WTC11 (cell line): Measurements from ENCODE around the gene TMEM238. TPM values are rescaled to one million over a fixed set of nuclear protein-coding genes. Genes with fewer than 3 reads are reported as not detected.
A peak's percentile ranks its signal among the peaks of the same experiment; 100 is the strongest.

Experiments
- ATAC-seq: fragments of 200-7000 bp; cut with Tn5 transposase; 2 replicates; pipeline ENCODE4 v1.10.0; 2021; ENCODE audit warnings: mild to moderate bottlenecking, moderate library complexity
- CTCF ChIA-PET: fragments of 300-600 bp; sonication (Branson Sonifier 250); formaldehyde crosslinking; loops from one replicate; lab custom pipeline; 2021; ENCODE audit warnings: antibody characterized with exemption; lab: Charles Lee
- POLR2A ChIA-PET: fragments of 350-600 bp; sonication (Branson Sonifier 250); formaldehyde crosslinking; loops from one replicate; lab custom pipeline; 2021; ENCODE audit warnings: antibody characterized with exemption; lab: Charles Lee
- DNase-seq: peaks from one replicate; pipeline ENCODE4 v3.0.0; 2021; ENCODE audit warnings: low spot score
- H3K27ac Mint-ChIP-seq: 2 replicates; pipeline ENCODE4 v1.8.0; 2021; ENCODE audit warnings: mixed read lengths
- H3K27me3 Mint-ChIP-seq: 2 replicates; pipeline ENCODE4 v1.8.0; 2021; ENCODE audit warnings: low read depth, mild to moderate bottlenecking, moderate library complexity, mixed read lengths
- H3K36me3 Mint-ChIP-seq: 2 replicates; pipeline ENCODE4 v1.8.0; 2021; ENCODE audit warnings: mixed read lengths
- H3K4me1 Mint-ChIP-seq: 2 replicates; pipeline ENCODE4 v1.8.0; 2022; ENCODE audit warnings: mixed read lengths
- H3K4me3 Mint-ChIP-seq: 2 replicates; pipeline ENCODE4 v1.8.0; 2021; ENCODE audit warnings: mild to moderate bottlenecking, moderate library complexity, mixed read lengths
- H3K9me3 Mint-ChIP-seq: 2 replicates; pipeline ENCODE4 v1.8.0; 2021; ENCODE audit warnings: mixed read lengths
- CREM ChIP-seq: sonication (generic); formaldehyde crosslinking; IDR thresholded peaks from 2 replicates; pipeline ENCODE4 v1.8.1; 2022; ENCODE audit warnings: mild to moderate bottlenecking, missing genetic modification reagents, moderate library complexity
- FOXK1 ChIP-seq: sonication (generic); formaldehyde crosslinking; IDR thresholded peaks from 2 replicates; pipeline ENCODE4 v1.8.0; 2022; ENCODE audit warnings: mild to moderate bottlenecking, moderate library complexity, missing genetic modification reagents
- MXD4 ChIP-seq: fragments of 250-450 bp; sonication (Bioruptor Pico); IDR thresholded peaks from 2 replicates; pipeline ENCODE4 v1.8.0; 2021; ENCODE audit warnings: mild to moderate bottlenecking, moderate library complexity, borderline replicate concordance
- MYBL2 ChIP-seq: sonication (generic); formaldehyde crosslinking; IDR thresholded peaks from 2 replicates; pipeline ENCODE4 v1.8.1; 2023; ENCODE audit warnings: mild to moderate bottlenecking, moderate library complexity, missing genetic modification reagents
- NFYB ChIP-seq: sonication (generic); formaldehyde crosslinking; conservative IDR thresholded peaks from 2 replicates; pipeline ENCODE4 v1.8.0; 2022; ENCODE audit warnings: low read depth, missing genetic modification reagents
- NR2C2 ChIP-seq: sonication (generic); formaldehyde crosslinking; IDR thresholded peaks from 2 replicates; pipeline ENCODE4 v1.8.0; 2022; ENCODE audit warnings: mild to moderate bottlenecking, missing genetic modification reagents
- SP1 ChIP-seq: sonication (generic); formaldehyde crosslinking; conservative IDR thresholded peaks from 2 replicates; pipeline ENCODE4 v1.8.1; 2022; ENCODE audit warnings: missing genetic modification reagents
- ZNF138 ChIP-seq: sonication (generic); formaldehyde crosslinking; conservative IDR thresholded peaks from 2 replicates; pipeline ENCODE4 v1.8.1; 2022; ENCODE audit warnings: mild to moderate bottlenecking, moderate library complexity, missing genetic modification reagents
- total RNA-seq: library from RNA; stranded (reverse); gene quantifications from 3 replicates; pipeline ENCODE4 v1.2.3, GENCODE V29; 2021
- TF ChIP-seq, protein P1 (sequence below): sonication (generic); formaldehyde crosslinking; IDR thresholded peaks from 2 replicates; pipeline ENCODE4 v1.8.0; 2022; ENCODE audit warnings: mild to moderate bottlenecking, missing genetic modification reagents
- TF ChIP-seq, protein P2 (sequence below): sonication (generic); formaldehyde crosslinking; IDR thresholded peaks from 2 replicates; pipeline ENCODE4 v1.8.0; 2023; ENCODE audit warnings: missing genetic modification reagents, mild to moderate bottlenecking, borderline replicate concordance
- TF ChIP-seq, protein P3 (sequence below): sonication (generic); formaldehyde crosslinking; conservative IDR thresholded peaks from 2 replicates; pipeline ENCODE4 v1.8.1; 2023; ENCODE audit warnings: mild to moderate bottlenecking, low read depth, missing genetic modification reagents, moderate library complexity
- TF ChIP-seq, protein P4 (sequence below): sonication (generic); formaldehyde crosslinking; IDR thresholded peaks from 2 replicates; pipeline ENCODE4 v1.8.0; 2022; ENCODE audit warnings: missing genetic modification reagents
- TF ChIP-seq, protein P5 (sequence below): sonication (generic); formaldehyde crosslinking; IDR thresholded peaks from 2 replicates; pipeline ENCODE4 v1.8.1; 2022; ENCODE audit warnings: mild to moderate bottlenecking, moderate library complexity, missing genetic modification reagents
- TF ChIP-seq, protein P6 (sequence below): sonication (generic); formaldehyde crosslinking; IDR thresholded peaks from 2 replicates; pipeline ENCODE4 v1.8.0; 2022; ENCODE audit warnings: mild to moderate bottlenecking, missing genetic modification reagents

Gene TMEM238
- total RNA-seq, 1 experiment from 2014 or later: 8.3 TPM

DNA sequence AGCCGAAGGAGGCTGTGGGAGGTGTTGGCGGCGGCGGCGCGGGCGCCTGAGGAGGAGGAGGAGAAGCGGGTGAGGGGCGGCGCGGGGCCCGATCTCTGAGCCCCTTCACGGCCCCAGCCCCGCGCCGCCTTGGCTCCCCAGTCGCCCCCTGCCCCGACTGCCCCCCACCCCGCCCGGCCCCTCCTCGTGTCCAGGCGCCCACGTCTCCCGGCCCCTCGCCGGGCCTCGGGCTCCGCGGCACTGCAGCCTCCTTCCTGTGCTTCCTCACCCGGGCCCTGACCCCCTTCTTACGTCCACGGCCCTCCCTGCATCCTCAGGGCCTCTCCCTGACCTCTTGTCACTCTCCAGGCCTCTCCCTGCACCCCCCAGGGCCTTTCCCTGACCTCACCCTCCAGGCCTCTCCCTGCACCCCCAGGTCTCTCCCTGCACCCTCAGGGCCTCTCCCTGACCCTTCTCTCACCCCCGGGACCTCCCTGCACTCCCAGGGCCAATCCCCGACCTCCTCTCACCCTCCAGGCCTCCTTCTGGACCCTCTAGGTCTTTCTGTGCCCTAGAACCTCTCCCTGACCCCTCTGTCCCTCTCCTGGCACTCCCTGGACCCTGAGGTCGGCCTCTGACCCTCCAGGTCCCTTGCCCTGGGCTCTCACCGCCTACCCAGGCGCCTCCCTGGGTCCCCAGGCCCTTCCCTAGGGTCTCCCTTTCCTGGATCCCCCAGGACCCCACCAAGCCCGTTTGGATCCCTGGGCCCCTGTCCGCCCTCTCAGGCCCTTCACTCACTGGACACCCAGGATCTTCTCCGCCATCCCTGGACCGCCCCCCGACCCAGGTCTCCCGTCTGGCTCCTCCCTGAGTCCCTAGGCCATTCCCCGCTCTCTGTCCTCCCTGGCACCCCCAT lies 44.0 kb downstream of the TMEM238 start:
- TF ChIP-seq, protein P1, sequence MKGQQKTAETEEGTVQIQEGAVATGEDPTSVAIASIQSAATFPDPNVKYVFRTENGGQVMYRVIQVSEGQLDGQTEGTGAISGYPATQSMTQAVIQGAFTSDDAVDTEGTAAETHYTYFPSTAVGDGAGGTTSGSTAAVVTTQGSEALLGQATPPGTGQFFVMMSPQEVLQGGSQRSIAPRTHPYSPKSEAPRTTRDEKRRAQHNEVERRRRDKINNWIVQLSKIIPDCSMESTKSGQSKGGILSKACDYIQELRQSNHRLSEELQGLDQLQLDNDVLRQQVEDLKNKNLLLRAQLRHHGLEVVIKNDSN (CRISPR knock-in tag): 0 out of 2 replicates have a peak, but pooled peaks have one; percentile 18
- no peak for TF ChIP-seq NR2C2 (CRISPR knock-in tag)
- no peak for DNase-seq
- H3K27me3 Mint-ChIP-seq: peaks cover 24% of the 10 kb centered on the region
- peaks cover 18% of the 10 kb centered on the region for H3K4me1 Mint-ChIP-seq
- ATAC-seq: no peak
- POLR2A ChIA-PET: interaction anchor here (0.6 to 2.1 kb wide), 26 partner anchors 9 to 1359 kb away, joined by 3 to 28 read pairs (median 4); partner anchors contain the start of genes COX6B2, FIZ1, HSPBP1 and ISOC2
- H3K36me3 Mint-ChIP-seq: peaks cover 28% of the 10 kb centered on the region
- H3K4me3 Mint-ChIP-seq: peak overlapping the region; percentile 83
- no peaks in the 10 kb centered on the region for H3K9me3 Mint-ChIP-seq
- H3K27ac Mint-ChIP-seq: peak overlapping the region; percentile 91
- CTCF ChIA-PET: interaction anchor here (0.6 to 2.4 kb wide), 34 partner anchors 9 to 1322 kb away, joined by 3 to 35 read pairs (median 4); partner anchors contain the start of genes COX6B2, DNAAF3, HSPBP1 and PPP1R12C

DNA sequence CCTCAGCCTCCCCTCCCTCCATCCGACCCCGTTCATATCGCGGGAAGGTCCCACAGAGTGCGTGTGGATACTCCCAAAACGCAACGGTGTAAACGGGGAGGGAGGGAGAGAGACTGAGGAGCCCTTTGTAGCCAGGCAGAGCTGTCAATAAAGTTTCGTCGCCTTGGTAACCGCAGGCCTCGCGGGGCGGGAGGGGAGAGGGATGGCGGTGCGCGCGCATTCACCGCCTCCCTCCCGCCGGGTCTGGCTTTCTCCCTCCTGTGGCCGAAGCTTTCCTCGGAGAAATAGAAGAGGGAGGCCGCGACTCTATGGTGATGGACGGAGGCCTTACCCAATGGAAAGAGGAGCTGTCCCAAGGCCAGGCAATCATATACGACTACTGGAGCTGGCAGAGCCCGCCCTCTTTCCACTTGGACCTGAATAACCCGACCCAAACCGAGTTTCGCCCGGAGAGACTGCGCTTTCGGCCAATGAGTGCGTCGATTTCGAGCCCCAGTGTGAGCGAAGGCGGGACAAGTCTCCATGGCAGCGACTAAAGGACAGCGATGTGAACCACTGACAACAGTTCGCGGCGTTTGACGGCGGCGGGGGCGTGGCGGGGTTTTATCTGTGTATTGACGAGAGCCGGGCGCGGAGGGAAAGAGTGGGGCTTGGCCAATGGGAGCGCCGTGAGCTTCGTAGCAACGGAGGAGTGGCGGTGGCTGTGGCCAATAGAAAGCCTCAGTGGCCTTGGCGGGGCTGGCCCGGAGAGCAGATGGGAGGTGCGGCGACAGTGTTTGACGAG lies 44.8 kb downstream of the TMEM238 start, which contains the start of gene KMT5C:
TSS of gene KMT5C (plus strand) at position 772 of the 784 bp plus-strand sequence. CDS start 2,061 bp downstream, outside the sequence.
- CTCF ChIA-PET: interaction anchor here (0.6 to 2.4 kb wide), 32 partner anchors 9 to 1321 kb away, joined by 3 to 35 read pairs (median 4); partner anchors contain the start of genes COX6B2, DNAAF3, HSPBP1 and PPP1R12C
- no peaks in the 10 kb centered on the region for H3K9me3 Mint-ChIP-seq
- H3K4me1 Mint-ChIP-seq: peaks cover 13% of the 10 kb centered on the region
- H3K36me3 Mint-ChIP-seq: peaks cover 21% of the 10 kb centered on the region
- peaks cover 26% of the 10 kb centered on the region for H3K27me3 Mint-ChIP-seq
- H3K4me3 Mint-ChIP-seq: peak within 1 kb of the TSS; percentile 83
- POLR2A ChIA-PET: interaction anchor here (0.7 to 2.1 kb wide), 30 partner anchors 10 to 1359 kb away, joined by 3 to 28 read pairs (median 4); partner anchors contain the start of genes COX6B2, FIZ1, HSPBP1 and ISOC2
- peak within 1 kb of the TSS; percentile 100 for H3K27ac Mint-ChIP-seq
- ATAC-seq (peak; percentile 89), DNase-seq (peak; percentile 100)
- TF ChIP-seq FOXK1 (CRISPR knock-in tag) (peak; percentile 84), SP1 (CRISPR knock-in tag) (peak; percentile 94), MYBL2 (CRISPR knock-in tag) (no peak), CREM (CRISPR knock-in tag) (peak; percentile 33; the same call in 1 of the 2 replicates), NFYB (peak; percentile 97), MXD4 (CRISPR knock-in tag) (no peak), ZNF138 (CRISPR knock-in tag) (no peak)
- TF ChIP-seq, protein P2, sequence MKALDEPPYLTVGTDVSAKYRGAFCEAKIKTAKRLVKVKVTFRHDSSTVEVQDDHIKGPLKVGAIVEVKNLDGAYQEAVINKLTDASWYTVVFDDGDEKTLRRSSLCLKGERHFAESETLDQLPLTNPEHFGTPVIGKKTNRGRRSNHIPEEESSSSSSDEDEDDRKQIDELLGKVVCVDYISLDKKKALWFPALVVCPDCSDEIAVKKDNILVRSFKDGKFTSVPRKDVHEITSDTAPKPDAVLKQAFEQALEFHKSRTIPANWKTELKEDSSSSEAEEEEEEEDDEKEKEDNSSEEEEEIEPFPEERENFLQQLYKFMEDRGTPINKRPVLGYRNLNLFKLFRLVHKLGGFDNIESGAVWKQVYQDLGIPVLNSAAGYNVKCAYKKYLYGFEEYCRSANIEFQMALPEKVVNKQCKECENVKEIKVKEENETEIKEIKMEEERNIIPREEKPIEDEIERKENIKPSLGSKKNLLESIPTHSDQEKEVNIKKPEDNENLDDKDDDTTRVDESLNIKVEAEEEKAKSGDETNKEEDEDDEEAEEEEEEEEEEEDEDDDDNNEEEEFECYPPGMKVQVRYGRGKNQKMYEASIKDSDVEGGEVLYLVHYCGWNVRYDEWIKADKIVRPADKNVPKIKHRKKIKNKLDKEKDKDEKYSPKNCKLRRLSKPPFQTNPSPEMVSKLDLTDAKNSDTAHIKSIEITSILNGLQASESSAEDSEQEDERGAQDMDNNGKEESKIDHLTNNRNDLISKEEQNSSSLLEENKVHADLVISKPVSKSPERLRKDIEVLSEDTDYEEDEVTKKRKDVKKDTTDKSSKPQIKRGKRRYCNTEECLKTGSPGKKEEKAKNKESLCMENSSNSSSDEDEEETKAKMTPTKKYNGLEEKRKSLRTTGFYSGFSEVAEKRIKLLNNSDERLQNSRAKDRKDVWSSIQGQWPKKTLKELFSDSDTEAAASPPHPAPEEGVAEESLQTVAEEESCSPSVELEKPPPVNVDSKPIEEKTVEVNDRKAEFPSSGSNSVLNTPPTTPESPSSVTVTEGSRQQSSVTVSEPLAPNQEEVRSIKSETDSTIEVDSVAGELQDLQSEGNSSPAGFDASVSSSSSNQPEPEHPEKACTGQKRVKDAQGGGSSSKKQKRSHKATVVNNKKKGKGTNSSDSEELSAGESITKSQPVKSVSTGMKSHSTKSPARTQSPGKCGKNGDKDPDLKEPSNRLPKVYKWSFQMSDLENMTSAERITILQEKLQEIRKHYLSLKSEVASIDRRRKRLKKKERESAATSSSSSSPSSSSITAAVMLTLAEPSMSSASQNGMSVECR (CRISPR knock-in tag): peak; percentile 59; the same call in 1 of the 2 replicates
- TF ChIP-seq, protein P3, sequence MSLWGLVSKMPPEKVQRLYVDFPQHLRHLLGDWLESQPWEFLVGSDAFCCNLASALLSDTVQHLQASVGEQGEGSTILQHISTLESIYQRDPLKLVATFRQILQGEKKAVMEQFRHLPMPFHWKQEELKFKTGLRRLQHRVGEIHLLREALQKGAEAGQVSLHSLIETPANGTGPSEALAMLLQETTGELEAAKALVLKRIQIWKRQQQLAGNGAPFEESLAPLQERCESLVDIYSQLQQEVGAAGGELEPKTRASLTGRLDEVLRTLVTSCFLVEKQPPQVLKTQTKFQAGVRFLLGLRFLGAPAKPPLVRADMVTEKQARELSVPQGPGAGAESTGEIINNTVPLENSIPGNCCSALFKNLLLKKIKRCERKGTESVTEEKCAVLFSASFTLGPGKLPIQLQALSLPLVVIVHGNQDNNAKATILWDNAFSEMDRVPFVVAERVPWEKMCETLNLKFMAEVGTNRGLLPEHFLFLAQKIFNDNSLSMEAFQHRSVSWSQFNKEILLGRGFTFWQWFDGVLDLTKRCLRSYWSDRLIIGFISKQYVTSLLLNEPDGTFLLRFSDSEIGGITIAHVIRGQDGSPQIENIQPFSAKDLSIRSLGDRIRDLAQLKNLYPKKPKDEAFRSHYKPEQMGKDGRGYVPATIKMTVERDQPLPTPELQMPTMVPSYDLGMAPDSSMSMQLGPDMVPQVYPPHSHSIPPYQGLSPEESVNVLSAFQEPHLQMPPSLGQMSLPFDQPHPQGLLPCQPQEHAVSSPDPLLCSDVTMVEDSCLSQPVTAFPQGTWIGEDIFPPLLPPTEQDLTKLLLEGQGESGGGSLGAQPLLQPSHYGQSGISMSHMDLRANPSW (CRISPR knock-in tag): no peak
- TF ChIP-seq, protein P4, sequence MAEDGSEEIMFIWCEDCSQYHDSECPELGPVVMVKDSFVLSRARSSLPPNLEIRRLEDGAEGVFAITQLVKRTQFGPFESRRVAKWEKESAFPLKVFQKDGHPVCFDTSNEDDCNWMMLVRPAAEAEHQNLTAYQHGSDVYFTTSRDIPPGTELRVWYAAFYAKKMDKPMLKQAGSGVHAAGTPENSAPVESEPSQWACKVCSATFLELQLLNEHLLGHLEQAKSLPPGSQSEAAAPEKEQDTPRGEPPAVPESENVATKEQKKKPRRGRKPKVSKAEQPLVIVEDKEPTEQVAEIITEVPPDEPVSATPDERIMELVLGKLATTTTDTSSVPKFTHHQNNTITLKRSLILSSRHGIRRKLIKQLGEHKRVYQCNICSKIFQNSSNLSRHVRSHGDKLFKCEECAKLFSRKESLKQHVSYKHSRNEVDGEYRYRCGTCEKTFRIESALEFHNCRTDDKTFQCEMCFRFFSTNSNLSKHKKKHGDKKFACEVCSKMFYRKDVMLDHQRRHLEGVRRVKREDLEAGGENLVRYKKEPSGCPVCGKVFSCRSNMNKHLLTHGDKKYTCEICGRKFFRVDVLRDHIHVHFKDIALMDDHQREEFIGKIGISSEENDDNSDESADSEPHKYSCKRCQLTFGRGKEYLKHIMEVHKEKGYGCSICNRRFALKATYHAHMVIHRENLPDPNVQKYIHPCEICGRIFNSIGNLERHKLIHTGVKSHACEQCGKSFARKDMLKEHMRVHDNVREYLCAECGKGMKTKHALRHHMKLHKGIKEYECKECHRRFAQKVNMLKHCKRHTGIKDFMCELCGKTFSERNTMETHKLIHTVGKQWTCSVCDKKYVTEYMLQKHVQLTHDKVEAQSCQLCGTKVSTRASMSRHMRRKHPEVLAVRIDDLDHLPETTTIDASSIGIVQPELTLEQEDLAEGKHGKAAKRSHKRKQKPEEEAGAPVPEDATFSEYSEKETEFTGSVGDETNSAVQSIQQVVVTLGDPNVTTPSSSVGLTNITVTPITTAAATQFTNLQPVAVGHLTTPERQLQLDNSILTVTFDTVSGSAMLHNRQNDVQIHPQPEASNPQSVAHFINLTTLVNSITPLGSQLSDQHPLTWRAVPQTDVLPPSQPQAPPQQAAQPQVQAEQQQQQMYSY (CRISPR knock-in tag): no peak
- TF ChIP-seq, protein P5, sequence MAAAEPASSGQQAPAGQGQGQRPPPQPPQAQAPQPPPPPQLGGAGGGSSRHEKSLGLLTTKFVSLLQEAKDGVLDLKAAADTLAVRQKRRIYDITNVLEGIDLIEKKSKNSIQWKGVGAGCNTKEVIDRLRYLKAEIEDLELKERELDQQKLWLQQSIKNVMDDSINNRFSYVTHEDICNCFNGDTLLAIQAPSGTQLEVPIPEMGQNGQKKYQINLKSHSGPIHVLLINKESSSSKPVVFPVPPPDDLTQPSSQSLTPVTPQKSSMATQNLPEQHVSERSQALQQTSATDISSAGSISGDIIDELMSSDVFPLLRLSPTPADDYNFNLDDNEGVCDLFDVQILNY (CRISPR knock-in tag): peak; percentile 74
- TF ChIP-seq, protein P6, sequence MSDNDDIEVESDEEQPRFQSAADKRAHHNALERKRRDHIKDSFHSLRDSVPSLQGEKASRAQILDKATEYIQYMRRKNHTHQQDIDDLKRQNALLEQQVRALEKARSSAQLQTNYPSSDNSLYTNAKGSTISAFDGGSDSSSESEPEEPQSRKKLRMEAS (CRISPR knock-in tag): peak; percentile 35
